HG03571 (cell line): Measurements from ENCODE around the gene PIK3C2B.
"Not testable (repeated sequence)": the region's sequence is repeated elsewhere in the genome, so short reads cannot be mapped to it uniquely, and the experiment has no call there.

ENCODE experiments used
- ATAC-seq: cut with Tn5 transposase; IDR thresholded peaks from one replicate; pipeline ENCODE4 v1.9.1; 2021; ENCODE audit not compliant: unreplicated experiment

The PIK3C2B gene, protein sequence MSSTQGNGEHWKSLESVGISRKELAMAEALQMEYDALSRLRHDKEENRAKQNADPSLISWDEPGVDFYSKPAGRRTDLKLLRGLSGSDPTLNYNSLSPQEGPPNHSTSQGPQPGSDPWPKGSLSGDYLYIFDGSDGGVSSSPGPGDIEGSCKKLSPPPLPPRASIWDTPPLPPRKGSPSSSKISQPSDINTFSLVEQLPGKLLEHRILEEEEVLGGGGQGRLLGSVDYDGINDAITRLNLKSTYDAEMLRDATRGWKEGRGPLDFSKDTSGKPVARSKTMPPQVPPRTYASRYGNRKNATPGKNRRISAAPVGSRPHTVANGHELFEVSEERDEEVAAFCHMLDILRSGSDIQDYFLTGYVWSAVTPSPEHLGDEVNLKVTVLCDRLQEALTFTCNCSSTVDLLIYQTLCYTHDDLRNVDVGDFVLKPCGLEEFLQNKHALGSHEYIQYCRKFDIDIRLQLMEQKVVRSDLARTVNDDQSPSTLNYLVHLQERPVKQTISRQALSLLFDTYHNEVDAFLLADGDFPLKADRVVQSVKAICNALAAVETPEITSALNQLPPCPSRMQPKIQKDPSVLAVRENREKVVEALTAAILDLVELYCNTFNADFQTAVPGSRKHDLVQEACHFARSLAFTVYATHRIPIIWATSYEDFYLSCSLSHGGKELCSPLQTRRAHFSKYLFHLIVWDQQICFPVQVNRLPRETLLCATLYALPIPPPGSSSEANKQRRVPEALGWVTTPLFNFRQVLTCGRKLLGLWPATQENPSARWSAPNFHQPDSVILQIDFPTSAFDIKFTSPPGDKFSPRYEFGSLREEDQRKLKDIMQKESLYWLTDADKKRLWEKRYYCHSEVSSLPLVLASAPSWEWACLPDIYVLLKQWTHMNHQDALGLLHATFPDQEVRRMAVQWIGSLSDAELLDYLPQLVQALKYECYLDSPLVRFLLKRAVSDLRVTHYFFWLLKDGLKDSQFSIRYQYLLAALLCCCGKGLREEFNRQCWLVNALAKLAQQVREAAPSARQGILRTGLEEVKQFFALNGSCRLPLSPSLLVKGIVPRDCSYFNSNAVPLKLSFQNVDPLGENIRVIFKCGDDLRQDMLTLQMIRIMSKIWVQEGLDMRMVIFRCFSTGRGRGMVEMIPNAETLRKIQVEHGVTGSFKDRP (N-terminal part only)

DNA sequence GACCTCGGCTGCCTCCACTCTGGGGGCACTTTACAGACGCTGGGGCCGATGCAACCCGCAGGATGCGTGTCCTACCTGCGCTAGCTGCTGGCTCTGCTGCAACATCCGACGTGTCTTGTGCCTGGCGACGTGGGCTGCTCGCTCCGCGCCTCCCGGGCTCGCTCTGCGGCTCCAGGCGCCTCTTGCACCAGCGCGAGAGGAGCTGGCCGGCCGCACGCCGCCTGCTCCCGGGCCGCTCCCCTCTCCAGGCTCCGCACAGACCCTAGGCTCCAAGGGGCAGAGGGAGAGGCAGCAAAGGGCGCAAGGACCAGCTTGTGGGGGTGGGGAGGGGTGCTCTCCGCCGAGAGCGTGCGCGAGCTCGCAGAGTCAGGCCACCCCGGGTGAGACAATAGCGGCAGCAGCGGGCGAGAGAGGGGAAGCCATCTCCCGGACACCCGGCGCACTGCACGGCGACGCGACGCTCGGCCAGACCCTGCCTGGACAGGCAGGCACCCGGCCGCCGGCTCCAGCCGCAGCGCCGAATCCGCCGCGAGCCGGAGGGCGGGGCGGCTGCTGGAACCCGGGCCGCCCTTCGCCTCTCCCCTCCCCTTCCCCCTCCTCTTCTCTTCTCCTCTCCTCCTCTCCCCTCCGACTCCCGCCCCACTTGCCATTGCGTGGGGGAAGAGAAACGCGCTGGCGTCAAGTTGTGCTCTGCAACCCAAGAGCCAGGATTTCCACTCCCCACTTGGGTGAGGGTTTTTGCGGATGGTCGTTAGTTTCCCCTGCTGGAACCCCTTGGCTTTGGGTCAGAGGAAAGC lies at the start of gene PIK3C2B:
TSS of gene PIK3C2B (minus strand) at position 525 of the 797 bp plus-strand sequence. CDS start 25,003 bp downstream, outside the sequence.
- ATAC-seq, result peak; percentile 76

DNA sequence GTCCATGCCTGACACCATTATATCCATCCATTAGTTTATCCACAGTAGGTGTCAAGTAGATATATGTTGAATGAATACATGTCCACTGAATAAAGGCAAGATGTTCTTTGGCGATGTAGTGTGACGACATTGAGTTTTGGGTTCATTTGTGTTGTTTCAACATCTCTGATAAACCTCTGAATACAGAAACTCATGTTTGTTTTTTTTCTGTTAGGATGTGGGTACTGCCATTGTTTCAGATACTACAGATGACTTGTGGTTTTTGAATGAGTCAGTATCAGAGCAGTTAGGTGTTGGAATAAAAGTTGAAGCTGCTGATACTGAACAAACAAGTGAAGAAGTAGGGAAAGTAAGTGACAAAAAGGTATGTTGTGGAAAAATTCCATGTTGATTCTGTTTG lies 49.7 kb upstream of the PIK3C2B start:
- peak; percentile 66 for ATAC-seq

DNA sequence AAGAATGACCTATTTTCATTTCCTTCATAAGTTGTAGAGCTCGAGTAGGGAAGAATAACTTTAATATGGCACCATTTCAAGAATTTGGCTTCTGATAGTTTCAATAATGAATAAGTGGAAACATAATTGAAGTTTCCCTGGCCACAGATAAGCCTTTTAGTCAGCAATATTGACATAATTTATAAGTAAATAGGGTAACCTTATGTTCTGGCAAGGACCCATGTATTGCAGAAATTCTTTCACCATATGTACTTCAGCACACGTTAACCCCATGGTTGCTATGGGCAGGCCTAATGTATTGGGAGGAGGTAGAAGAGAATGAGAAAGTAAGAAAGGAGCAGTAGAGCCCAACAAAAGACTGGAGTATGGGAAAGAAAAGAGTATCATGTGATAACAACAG lies 47.0 kb upstream of the PIK3C2B start:
- no peak for ATAC-seq

DNA sequence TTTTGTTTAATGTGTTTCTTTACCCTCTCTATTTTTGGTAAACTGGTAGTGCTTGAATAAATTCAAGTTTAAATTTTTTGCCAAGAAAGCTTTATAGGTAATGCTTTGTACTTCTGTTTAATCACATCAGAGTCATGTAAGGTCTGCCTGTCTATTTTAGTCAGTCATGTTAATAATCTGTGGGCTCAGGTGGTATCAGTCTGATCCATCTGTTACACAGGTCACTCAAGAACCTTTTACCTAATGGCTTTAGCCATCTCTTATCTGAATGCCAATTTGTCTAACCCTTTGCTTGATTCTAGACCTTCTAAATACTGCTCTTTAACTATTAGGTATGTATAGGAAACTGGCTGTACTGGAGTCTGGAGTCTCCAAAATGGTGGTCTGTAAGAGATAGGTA lies 38.2 kb upstream of the PIK3C2B start:
- ATAC-seq, result no peak

DNA sequence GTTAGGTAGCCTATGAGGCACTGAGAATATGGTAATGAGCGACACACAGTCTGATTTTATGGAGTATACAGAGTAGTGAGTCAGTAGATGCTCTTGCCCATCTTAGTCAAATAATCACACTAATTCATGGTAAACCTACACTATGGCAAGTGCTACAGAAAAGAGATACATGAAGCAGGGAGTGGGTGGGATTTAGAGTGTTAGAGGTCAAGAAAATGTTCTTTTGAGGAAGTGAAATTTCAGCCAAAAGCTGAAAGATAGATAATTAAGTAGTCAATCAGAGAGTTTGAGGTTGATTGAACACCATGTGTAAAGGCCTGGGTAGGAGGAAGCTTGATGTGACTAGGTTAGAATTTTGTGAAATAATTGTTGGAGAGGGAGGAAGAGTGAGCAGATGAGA lies 36.3 kb upstream of the PIK3C2B start:
- ATAC-seq, result peak; percentile 87

DNA sequence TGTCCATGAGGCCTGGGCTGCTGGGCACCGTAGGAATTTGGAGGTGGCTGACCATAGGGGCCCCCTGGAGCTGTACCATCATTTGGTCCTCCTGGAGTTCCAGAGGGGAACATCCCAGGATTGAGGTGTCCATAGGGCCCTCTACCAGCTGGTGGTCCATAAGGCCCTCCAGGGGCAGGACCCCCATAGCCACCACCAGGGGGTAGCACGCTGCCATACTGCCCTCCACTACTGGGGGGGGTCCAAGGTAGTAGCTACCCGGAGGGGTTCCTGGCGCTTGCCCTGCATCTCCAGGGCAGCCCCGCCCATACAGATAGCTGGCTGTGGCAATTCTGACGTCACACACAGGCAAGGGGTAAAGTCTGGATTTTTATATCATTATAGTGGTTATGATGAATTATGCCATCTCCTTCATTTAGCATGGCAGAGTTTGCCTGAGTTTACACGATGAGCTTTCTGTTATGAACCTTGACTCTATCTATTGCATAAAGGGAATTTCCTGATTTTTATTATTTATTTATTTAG lies 34.8 kb upstream of the PIK3C2B start:
- ATAC-seq, result no peak

DNA sequence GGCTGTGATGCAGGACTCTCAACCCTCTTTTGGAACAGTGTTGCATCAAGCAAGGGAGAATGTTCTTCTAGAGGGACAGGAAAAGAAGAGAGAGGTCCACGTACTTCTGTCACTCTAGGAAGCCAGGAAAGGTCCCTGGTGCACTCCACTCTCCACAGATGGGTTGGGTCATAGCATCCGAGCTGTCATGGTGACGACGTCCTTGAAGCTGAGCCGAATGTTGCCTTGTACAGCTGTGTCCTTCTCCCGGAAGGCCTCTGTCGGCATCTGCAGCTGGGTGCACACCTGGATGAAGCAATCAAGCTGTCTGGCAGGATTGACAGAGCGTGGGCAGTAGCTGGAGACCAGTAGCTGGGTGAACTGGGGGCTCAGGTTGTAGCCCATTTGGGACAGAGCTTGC lies 34.1 kb upstream of the PIK3C2B start:
- no peak for ATAC-seq

DNA sequence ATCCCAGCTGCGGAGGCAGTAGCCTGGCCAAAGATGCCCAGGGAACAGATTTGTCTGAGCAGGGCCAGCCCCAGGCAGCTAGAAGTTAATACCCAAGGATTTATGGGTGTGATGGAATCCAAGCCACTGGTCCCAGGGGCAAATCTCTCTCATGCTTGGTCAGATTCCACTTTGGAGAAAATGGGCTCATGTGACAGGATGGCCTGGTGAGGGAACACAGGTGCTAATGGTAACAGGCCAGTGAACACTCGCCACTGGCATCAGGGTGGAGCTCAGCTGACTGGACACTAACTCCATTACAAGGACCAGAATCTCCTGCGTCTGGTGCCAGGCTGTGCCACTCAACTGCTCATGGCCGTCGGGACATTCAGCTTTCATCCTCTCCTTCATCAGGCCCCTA lies 33.6 kb upstream of the PIK3C2B start:
- ATAC-seq, result no peak

DNA sequence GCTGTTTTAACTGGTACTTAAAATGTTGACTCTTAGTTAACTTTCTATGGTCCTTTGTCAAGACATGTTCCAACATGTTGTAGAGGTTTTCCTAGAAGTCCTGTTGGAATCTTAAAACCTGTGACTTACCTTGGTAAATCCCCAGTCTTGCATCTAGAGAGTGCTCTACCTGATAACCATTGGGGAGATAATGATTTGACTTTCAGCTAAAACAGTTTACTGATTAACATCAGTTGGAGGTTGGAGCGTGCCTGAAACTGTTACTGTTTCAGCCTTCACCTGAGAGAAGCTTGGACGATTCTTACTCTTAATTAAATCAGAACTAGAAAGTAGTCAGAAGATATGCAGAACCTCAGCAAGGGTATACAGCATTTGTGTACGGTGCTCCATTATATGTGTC lies 30.4 kb upstream of the PIK3C2B start:
- ATAC-seq, result no peak

DNA sequence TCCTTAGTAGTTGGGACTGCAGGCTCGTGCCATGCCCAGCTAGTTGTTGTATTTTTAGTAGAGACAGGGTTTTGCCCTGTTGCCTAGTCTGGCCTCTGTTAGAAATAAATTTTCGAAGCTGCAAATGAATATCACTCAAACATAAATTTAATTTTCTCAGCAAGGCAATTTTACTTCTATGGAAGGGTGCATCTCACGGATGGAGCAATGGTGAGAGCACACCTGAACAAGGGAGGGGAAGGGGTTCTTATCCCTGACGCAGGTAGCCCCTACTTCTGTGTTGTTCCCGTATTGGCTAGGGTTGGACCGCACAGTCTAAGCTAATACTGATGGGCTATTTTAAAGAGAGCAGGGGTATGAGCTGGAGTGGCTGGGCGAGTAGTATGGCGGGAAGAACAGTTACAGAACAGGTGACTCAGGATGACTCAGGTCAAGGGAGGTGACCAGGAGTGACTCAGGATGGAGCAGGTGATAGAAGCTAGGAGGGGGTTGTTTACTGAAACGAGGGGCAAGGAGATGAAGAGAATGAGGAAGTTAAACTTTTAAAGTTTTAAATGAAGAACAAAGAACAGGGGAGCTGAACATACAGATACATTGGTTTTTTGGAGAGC lies 29.1 kb upstream of the PIK3C2B start:
- no peak for ATAC-seq

DNA sequence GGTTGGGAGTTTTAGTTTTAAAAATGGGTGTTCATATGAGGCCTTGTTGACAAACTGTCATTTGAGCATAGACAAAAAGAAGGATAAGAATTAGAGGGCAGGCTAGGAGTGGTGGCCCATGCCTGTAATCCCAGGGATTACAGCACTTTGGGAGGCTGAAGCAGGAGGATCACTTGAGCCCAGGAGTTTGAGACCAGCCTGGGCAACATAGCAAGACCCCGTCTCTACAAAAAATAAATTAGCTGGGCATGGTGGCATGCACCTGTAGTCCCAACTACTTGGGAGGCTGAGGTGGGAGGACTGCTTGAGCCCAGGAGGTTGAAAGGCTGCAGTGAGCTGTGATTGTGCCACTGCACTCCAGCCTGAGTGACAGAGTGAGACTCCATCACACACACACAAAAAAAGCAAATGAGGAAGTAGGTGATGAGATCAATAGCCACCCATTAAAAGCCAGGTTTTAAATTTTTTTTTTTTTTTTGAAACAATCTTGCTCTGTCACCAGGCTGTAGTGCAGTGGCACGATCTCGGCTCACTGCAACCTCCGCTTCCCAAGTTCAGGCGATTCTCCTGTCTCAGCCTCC lies 27.4 kb upstream of the PIK3C2B start:
- not testable (repeated sequence) for ATAC-seq

DNA sequence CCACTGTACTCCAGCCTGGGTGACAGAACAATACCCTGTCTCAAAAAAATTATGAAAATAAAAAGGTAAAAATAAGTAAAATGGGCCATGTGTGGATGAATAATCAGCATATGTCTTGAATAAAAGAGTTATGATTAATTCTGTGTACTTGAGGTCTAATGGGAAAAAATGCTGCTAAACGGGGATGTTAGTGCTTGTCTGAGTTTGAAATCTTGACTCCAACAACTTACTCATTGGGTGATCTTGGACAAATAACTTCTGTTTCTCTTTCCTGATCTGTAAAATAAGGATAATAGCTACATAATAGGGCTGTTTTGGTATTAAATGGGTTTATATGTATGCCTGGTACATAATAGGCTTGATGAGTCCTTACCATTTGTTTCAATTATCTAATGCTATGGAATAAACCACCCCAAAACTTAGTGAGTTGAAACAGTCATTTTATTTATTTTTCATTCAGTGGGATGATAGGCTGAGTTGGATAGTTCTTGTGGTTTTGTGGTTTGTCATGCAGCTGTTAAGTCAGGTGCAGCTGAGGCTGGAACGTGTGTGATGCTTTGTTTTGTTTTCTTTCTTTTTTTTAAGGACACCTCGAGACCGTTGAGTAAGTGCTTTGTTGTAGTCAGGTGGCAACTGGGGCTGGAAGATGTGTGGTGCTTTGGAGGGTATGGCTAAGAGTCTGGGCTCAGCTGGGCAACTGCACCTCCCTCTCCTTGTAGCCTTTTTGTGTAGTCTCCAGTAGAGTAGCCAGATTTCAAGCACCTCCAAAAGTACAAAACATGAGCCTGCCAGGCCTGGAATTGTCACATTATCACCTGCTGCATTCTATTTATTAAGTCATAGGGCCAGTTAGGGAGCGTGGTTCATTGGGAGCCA lies 26.5 kb upstream of the PIK3C2B start:
- peak; percentile 34 for ATAC-seq

DNA sequence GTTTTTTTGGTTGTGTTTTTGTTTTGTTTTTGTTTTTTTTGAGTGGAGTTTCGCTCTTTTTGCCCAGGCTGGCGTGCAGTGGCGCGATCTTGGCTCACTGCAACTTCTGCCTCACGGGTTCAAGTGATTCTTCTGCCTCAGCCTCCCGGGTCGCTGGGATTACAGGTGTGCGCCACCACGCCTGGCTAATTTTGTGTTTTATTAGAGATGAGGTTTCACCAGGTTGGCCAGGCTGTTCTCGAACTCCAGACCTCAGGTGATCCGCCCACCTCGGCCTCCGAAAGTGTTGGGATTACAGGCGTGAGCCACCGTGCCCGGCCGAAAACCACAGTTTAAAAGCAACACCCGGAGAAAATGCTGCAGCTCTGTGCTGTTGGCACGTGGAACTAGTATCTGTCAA lies 22.8 kb upstream of the PIK3C2B start:
- ATAC-seq, result not testable (repeated sequence)

DNA sequence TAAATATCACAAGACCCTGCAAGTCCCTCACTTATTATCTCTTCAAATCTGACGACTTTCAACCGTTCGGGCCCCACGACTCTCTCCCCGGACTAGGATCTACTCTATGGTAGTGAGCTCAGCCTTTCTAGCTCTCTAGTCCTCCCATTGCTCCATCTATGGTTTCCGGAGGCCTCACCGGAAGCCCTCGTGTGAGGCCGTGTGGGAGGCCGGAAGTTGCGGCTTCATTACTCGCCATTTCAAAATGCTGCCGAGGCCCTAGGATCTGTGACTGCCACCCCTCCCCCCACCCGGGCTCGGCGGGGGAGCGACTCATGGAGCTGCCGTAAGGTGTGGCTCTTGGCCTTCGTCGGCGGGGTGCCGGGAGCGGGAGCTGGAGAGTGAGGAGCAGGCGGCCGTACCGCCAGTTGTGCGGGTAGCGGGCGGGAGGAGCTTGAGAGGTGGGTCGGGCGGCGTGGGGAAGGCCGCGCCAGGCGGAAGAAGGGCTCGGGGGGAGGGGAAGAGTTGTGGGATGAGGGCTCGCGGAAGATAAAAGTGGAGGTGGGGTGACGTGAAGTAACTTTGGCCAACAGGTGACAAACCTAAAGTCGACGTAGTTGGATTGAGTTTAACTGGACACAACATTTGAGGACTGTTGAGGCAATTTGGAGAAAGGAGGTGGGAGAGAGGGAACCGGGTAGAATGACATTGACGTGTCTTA lies 21.7 kb upstream of the PIK3C2B start, which contains the start of gene MDM4:
TSS of gene MDM4 (plus strand) at position 227 of the 700 bp plus-strand sequence. CDS start 9,113 bp downstream, outside the sequence.
- ATAC-seq, result peak; percentile 60

DNA sequence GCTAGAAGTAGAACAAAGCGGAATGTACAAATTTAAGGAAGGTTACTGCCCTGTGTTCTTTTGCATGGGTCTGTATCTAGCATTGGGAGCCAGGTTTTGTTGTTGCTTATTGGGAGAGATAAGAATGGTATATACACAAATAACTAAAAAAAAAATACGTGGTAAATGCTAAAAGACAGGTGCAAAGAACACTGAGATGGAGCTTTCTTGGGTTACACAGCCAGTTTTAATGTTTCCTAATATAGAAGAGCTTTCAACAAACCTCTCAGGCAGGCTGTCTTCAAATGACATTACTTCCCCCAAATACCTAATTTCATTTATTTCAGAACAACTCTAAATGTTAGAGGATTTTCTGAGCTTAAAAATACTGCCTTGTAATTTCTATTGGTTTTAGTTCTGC lies 20.2 kb upstream of the PIK3C2B start:
- ATAC-seq, result no peak

DNA sequence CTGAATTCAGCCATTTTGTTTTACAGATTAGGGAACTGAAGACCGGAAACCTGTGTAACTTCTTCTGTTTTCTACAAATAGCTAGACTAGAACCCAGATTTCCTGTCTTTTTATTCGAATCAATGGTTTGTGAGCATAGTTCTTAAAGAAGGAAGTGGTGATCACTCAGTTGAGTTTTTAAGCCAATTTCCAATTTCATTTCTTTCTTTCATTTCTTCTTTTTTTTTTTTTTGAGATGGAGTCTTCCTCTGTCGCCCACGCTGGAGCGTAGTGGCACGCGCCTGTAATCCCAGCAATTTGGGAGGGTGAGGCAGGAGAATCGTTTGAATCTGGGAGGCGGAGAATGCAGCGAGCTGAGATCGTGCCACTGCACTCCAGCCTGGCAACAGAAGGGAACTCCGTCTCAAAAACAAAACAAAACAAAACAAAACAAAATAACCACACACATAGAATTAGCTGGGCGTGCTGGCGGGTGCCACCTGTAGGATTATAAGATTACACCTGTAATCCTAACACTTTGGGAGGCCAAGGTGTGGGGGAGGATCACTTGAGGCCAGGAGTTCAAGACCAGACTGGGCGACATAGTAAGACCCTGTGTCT lies 18.6 kb upstream of the PIK3C2B start:
- ATAC-seq, result peak; percentile 40

DNA sequence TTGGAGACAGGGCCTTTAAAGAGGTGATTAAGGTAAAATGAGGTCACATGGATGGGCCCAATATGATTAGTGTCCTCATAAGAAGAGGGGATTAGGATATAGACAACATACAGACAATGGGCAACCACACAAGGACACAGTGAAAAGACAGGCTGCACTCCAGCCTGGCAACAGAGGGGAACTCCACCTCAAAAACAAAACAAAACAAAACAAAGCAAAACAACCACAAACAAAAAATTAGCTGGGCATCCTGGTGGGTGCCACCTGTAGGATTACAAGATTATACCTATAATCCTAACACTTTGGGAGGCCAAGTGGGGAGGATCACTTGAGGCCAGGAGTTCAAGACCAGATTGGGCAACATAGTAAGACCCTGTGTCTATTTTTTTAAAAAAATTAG lies 16.8 kb upstream of the PIK3C2B start:
- ATAC-seq, result no peak
